PC-3 (cell line): Measurements from ENCODE around the gene TOP2B. TPM values are rescaled to one million over a fixed set of nuclear protein-coding genes. Genes with fewer than 3 reads are reported as not detected.

Experiments
- ATAC-seq: fragments of 200-7000 bp; cut with Tn5 transposase; 2 replicates; pipeline ENCODE4 v1.9.1; 2020; ENCODE audit warnings: mild to moderate bottlenecking, moderate library complexity
- BruUV-seq: library from RNA; stranded (reverse); fragments of 400-500 nt; replicated peaks from 2 replicates; lab custom pipeline; 2021; lab: Mats Ljungman, UMichigan
- CTCF ChIA-PET: fragments of 300-600 bp; sonication (Branson Sonifier 250); formaldehyde crosslinking; loops from one replicate; lab custom pipeline; 2022; ENCODE audit warnings: antibody characterized with exemption; lab: Charles Lee
- POLR2A ChIA-PET: fragments of 300-600 bp; sonication (Branson Sonifier 250); formaldehyde crosslinking; loops from one replicate; lab custom pipeline; 2022; ENCODE audit warnings: antibody characterized with exemption; ENCODE audit not compliant: unreplicated experiment; lab: Charles Lee
- DNase-seq: peaks from one replicate; pipeline ENCODE4 v3.0.0-alpha.2; 2015
- H2AFZ ChIP-seq: fragments of 300-600 bp; sonication (generic); 2 replicates; pipeline ENCODE4 v1.6.0; 2016; ENCODE audit warnings: antibody characterized with exemption, low read length
- H3F3A ChIP-seq: fragments of 300-600 bp; sonication (generic); one replicate; pipeline ENCODE4 v1.6.0; 2017; ENCODE audit warnings: antibody characterized with exemption, low read length, control low read depth, mild to moderate bottlenecking; ENCODE audit not compliant: unreplicated experiment
- H3K27ac ChIP-seq: fragments of 300-600 bp; sonication (generic); 2 replicates; pipeline ENCODE4 v1.5.1; 2016; ENCODE audit warnings: mild to moderate bottlenecking, low read length
- H3K27me3 ChIP-seq: fragments of 300-600 bp; sonication (generic); 2 replicates; pipeline ENCODE4 v1.6.1; 2016; ENCODE audit warnings: low read length, mixed read lengths
- H3K36me3 ChIP-seq: fragments of 300-600 bp; sonication (generic); 2 replicates; pipeline ENCODE4 v1.6.1; 2016; ENCODE audit warnings: low read depth, mixed run types, low read length, mixed read lengths
- H3K4me1 ChIP-seq: fragments of 300-600 bp; sonication (generic); 2 replicates; pipeline ENCODE4 v1.5.1; 2016; ENCODE audit warnings: low read length; ENCODE audit not compliant: insufficient read depth
- H3K4me2 ChIP-seq: fragments of 300-600 bp; sonication (generic); 2 replicates; pipeline ENCODE4 v1.6.0; 2016; ENCODE audit warnings: low read length
- H3K4me3 ChIP-seq: fragments of 300-600 bp; sonication (generic); 2 replicates; pipeline ENCODE4 v1.5.1; 2016; ENCODE audit warnings: mild to moderate bottlenecking, low read length, mixed read lengths
- H3K79me2 ChIP-seq: fragments of 300-600 bp; sonication (generic); 2 replicates; pipeline ENCODE4 v1.6.1; 2017; ENCODE audit warnings: low read length, mixed read lengths
- H3K9ac ChIP-seq: fragments of 300-600 bp; sonication (generic); 2 replicates; pipeline ENCODE4 v1.6.0; 2016; ENCODE audit warnings: mild to moderate bottlenecking, low read length
- H3K9me2 ChIP-seq: fragments of 300-600 bp; sonication (generic); replicated peaks from 2 replicates; pipeline ENCODE4 v1.6.1; 2016; ENCODE audit warnings: mixed run types, low read length, mixed read lengths
- H3K9me3 ChIP-seq: fragments of 300-600 bp; sonication (generic); 2 replicates; pipeline ENCODE4 v1.6.1; 2016; ENCODE audit warnings: low read length, mixed read lengths
- H4K20me1 ChIP-seq: fragments of 300-600 bp; sonication (generic); 2 replicates; pipeline ENCODE4 v1.6.1; 2016; ENCODE audit warnings: low read length, mixed read lengths
- CTCF ChIP-seq: fragments of 300-600 bp; sonication (generic); conservative IDR thresholded peaks from 2 replicates; pipeline ENCODE4 v1.5.1; 2017; ENCODE audit warnings: antibody characterized with exemption, low read depth, mild to moderate bottlenecking, low read length
- EZH2 ChIP-seq: fragments of 300-600 bp; sonication (generic); IDR thresholded peaks from one replicate; pipeline ENCODE4 v1.6.1; 2017; ENCODE audit warnings: antibody characterized with exemption, mild to moderate bottlenecking, low read length; ENCODE audit not compliant: unreplicated experiment
- EZH2phosphoT487 ChIP-seq: fragments of 300-600 bp; sonication (generic); IDR thresholded peaks from 2 replicates; pipeline ENCODE4 v1.6.1; 2018; ENCODE audit warnings: mild to moderate bottlenecking, antibody characterized with exemption, low read length, borderline replicate concordance
- intact Hi-C: fragments of 100-400 bp; cut with micrococcal nuclease; formaldehyde crosslinking; loops from 2 replicates; pipeline ENCODE4 v1.9.0; 2023
- total RNA-seq: library from RNA; depleted of rRNA; stranded (reverse); fragments of >200 nt; gene quantifications from 2 replicates; pipeline ENCODE4 v1.2.3, GENCODE V29; 2014

TOP2B gene
- total RNA-seq, 1 experiment from 2014 or later = 79.0 TPM

GRCh38 chr3:25631989-25632388 lies 32.7 kb downstream of the TOP2B start:
- ChIA-PET CTCF (no interaction called here), POLR2A (no interaction called here)

GRCh38 chr3:25621087-25621486 lies 43.6 kb downstream of the TOP2B start:
- Histone ChIP-seq H3K27ac (no peak overlapping the region), H3K9ac (no peak overlapping the region), H3K4me2 (no peak overlapping the region), H3K9me3 (no peaks in the 10 kb centered on the region), H3K36me3 (peaks cover 52% of the 10 kb centered on the region), H3F3A (peaks cover 6% of the 10 kb centered on the region), H3K9me2 (no peaks in the 10 kb centered on the region), H3K79me2 (no peaks in the 10 kb centered on the region), H3K27me3 (no peaks in the 10 kb centered on the region), H3K4me1 (0 out of 2 replicates have a peak, but pooled peaks cover 4% of the 10 kb centered on the region), H4K20me1 (no peaks in the 10 kb centered on the region), H2AFZ (no peak overlapping the region), H3K4me3 (no peak overlapping the region)
- no peak for ATAC-seq
- POLR2A ChIA-PET = no interaction called here
- CTCF ChIA-PET = no interaction called here
- intact Hi-C loops = no loop called here
- TF ChIP-seq EZH2 (no peak), CTCF (no peak), EZH2phosphoT487 (no peak)
- BruUV-seq = no TSS peak
- DNase-seq = no peak

More at GRCh38 chr3:25631989-25632388, 32.7 kb downstream of the TOP2B start:
- ATAC-seq (no peak), DNase-seq (no peak)
- Histone ChIP-seq H3K9ac (no peak overlapping the region), H3K36me3 (peaks cover 38% of the 10 kb centered on the region), H2AFZ (no peak overlapping the region), H4K20me1 (no peaks in the 10 kb centered on the region), H3K27me3 (no peaks in the 10 kb centered on the region), H3K4me2 (no peak overlapping the region), H3K9me3 (no peaks in the 10 kb centered on the region), H3K9me2 (no peaks in the 10 kb centered on the region), H3K27ac (no peak overlapping the region), H3K4me1 (no peaks in the 10 kb centered on the region), H3K79me2 (no peaks in the 10 kb centered on the region), H3F3A (no peaks in the 10 kb centered on the region), H3K4me3 (no peak overlapping the region)
- TF ChIP-seq EZH2 (no peak), EZH2phosphoT487 (no peak), CTCF (no peak)
- no TSS peak for BruUV-seq
- intact Hi-C loops = no loop called here

GRCh38 chr3:25620493-25620892 lies 44.2 kb downstream of the TOP2B start:
- ChIA-PET POLR2A (no interaction called here), CTCF (no interaction called here)
- Histone ChIP-seq H3K4me1 (0 out of 2 replicates have a peak, but pooled peaks cover 4% of the 10 kb centered on the region), H3K4me2 (no peak overlapping the region), H3K27me3 (no peaks in the 10 kb centered on the region), H3K36me3 (peaks cover 47% of the 10 kb centered on the region), H3K9me2 (no peaks in the 10 kb centered on the region), H3K4me3 (no peak overlapping the region), H3K9ac (no peak overlapping the region), H3K79me2 (no peaks in the 10 kb centered on the region), H3K9me3 (no peaks in the 10 kb centered on the region), H2AFZ (no peak overlapping the region), H3F3A (peaks cover 6% of the 10 kb centered on the region), H4K20me1 (no peaks in the 10 kb centered on the region), H3K27ac (no peak overlapping the region)
- no TSS peak for BruUV-seq
- ATAC-seq (no peak), DNase-seq (no peak)
- intact Hi-C loops = no loop called here
- TF ChIP-seq EZH2phosphoT487 = no peak
- no peak for TF ChIP-seq EZH2
- TF ChIP-seq CTCF = no peak
